HG02759 (cell line): ENCODE results near the gene DNAH8.

Experiments used
- ATAC-seq: cut with Tn5 transposase; IDR thresholded peaks from one replicate; pipeline ENCODE4 v1.9.1; 2021; ENCODE audit warnings: mild to moderate bottlenecking, moderate library complexity; ENCODE audit not compliant: unreplicated experiment

DNAH8 gene

GRCh38 chr6:39061182-39061581 lies 346.1 kb downstream of the DNAH8 start:
- ATAC-seq: no peak

GRCh38 chr6:39061588-39061987 lies 346.5 kb downstream of the DNAH8 start:
- no peak for ATAC-seq

- ATAC-seq: no peak
Observed at GRCh38 chr6:39062014-39062740, 347.1 kb downstream of the DNAH8 start.

- ATAC-seq: no peak
Observed at GRCh38 chr6:39063526-39063925, 348.4 kb downstream of the DNAH8 start.

GRCh38 chr6:39065561-39065960 lies 350.4 kb downstream of the DNAH8 start:
- no peak for ATAC-seq

GRCh38 chr6:39068391-39068790 lies 353.3 kb downstream of the DNAH8 start:
- ATAC-seq: no peak

GRCh38 chr6:39072830-39073229 lies 357.7 kb downstream of the DNAH8 start:
- no peak for ATAC-seq

GRCh38 chr6:39073471-39074355 lies 358.6 kb downstream of the DNAH8 start:
- no peak for ATAC-seq

GRCh38 chr6:39074486-39074885 lies 359.4 kb downstream of the DNAH8 start:
- no peak for ATAC-seq

- ATAC-seq: no peak
Observed at GRCh38 chr6:39075010-39075686, 360.0 kb downstream of the DNAH8 start.

- ATAC-seq: no peak
Observed at GRCh38 chr6:39075807-39076622, 360.9 kb downstream of the DNAH8 start.

- ATAC-seq: no peak
Observed at GRCh38 chr6:39076623-39077535, 361.8 kb downstream of the DNAH8 start.

GRCh38 chr6:39077882-39078594 lies 362.9 kb downstream of the DNAH8 start:
- ATAC-seq: no peak

- ATAC-seq: no peak
Observed at GRCh38 chr6:39078695-39079094, 363.6 kb downstream of the DNAH8 start.

- ATAC-seq: no peak
Observed at GRCh38 chr6:39079197-39080125, 364.4 kb downstream of the DNAH8 start.
